Spinal cord (tissue), 10 donors: Measurements from ENCODE around the gene ITPK1. TPM values are rescaled to one million over a fixed set of nuclear protein-coding genes. Genes with fewer than 3 reads are reported as not detected.

Source experiments
- DNase-seq, 6 donors: peaks; one replicate each; pipeline versions ENCODE4 v3.0.0 to v3.0.0-alpha.2; 2013 to 2015; ENCODE audit warnings: low spot score in 6 of 6, low read depth in 4 of 6
- H3K27ac ChIP-seq: one replicate; pipeline ENCODE4 v1.5.1; 2013; ENCODE audit warnings: low read depth, low read length, control low read depth
- H3K27me3 ChIP-seq: one replicate; pipeline ENCODE4 v1.6.1; 2013; ENCODE audit warnings: low read length; ENCODE audit not compliant: control insufficient read depth, insufficient read depth
- H3K36me3 ChIP-seq: one replicate; pipeline ENCODE4 v1.6.1; 2013; ENCODE audit warnings: low read length; ENCODE audit not compliant: control insufficient read depth, insufficient read depth
- H3K4me1 ChIP-seq: one replicate; pipeline ENCODE4 v1.6.1; 2013; ENCODE audit warnings: low read length; ENCODE audit not compliant: control insufficient read depth, insufficient read depth
- H3K4me3 ChIP-seq: one replicate; pipeline ENCODE4 v1.5.1; 2013; ENCODE audit warnings: low read depth, low read length, control low read depth
- H3K9me3 ChIP-seq: one replicate; pipeline ENCODE4 v1.6.1; 2013; ENCODE audit warnings: low read length; ENCODE audit not compliant: control insufficient read depth, insufficient read depth
- WGBS: methylation state at CpG from one replicate; pipeline ENCODE4 v1.1.5; 2013; ENCODE audit warnings: missing lambda C conversion rate; ENCODE audit not compliant: insufficient coverage; 5-methylcytosine and 5-hydroxymethylcytosine counted together
- polyA plus RNA-seq, 2 donors: library from polyadenylated mRNA; unstranded; fragments of 120-200 nt; gene quantifications; one replicate each; pipeline ENCODE4 v1.2.1, GENCODE V29; 2013; ENCODE audit not compliant: insufficient read length in 2 of 2
- total RNA-seq, 2 donors: library from RNA; depleted of rRNA in 1 of 2; stranded (reverse); fragments of 120-200 nt in 1 of 2; fragments of >200 nt in 1 of 2; gene quantifications; one replicate each; pipeline versions ENCODE4 v1.2.3 to v1.2.4, GENCODE V29; 2013 to 2014
- donor health status: healthy.

The ITPK1 gene
- total and polyA plus RNA-seq, 4 donors = 33.8 to 147 (median 83.3) TPM

DNA sequence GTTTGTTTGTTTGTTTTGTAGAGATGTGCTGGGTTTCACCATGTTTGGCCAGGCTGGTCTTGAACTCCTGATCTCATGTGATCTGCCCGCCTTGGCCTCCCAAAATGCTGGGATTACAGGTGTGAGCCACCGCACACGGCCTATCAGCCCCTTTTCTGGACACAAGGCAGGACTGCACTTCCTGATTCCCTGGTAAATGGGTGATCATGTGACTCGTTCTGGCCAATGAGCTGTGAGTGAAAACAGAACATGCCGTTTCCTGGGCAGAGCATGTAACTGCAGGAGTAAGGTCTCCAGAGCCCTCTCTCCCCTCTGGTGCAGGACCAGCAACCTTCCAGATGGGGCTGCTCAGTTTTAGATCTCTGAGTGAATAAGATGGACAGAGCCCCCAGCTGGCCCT, 92.7 kb downstream of the ITPK1 start:
- H3K4me1 ChIP-seq = peaks cover 51% of the 10 kb centered on the region
- WGBS = 84% methylated on average over 5 of the region's 5 CpGs
- no peak overlapping the region for H3K4me3 ChIP-seq
- H3K27me3 ChIP-seq = no peaks in the 10 kb centered on the region
- H3K9me3 ChIP-seq = no peaks in the 10 kb centered on the region
- no peak overlapping the region for H3K27ac ChIP-seq
- peak in 1 of 6 donors; percentile 36 for DNase-seq
- H3K36me3 ChIP-seq = peaks cover 5% of the 10 kb centered on the region

DNA sequence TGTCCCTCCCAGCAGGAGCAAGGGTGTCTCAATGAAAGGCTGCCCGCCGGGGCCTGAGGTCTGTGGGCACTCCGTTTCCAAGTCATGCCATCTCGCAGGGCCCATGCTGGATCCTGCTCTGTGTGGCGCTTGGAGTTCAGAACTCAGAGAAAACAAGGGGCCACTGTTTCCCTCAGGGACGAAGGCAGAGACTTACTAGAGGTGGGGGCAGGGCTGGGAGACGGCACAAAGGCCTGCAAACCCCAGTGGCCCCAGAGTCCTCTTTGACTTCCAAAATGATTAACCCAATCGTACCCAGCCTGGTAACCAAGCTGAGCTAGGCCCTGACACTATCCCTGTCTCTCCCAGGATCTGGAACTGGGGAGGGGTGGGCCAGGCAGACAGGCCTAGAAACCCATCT, 95.8 kb downstream of the ITPK1 start:
- DNase-seq = peak in 3 of 6 donors; percentile 57 to 87 (median 82)
- no peak overlapping the region for H3K4me3 ChIP-seq
- H3K27me3 ChIP-seq = no peaks in the 10 kb centered on the region
- H3K36me3 ChIP-seq = peaks cover 21% of the 10 kb centered on the region
- WGBS = 33% methylated on average over 7 of the region's 8 CpGs
- H3K9me3 ChIP-seq = no peaks in the 10 kb centered on the region
- H3K4me1 ChIP-seq = peaks cover 74% of the 10 kb centered on the region
- peak overlapping the region; percentile 87 for H3K27ac ChIP-seq

DNA sequence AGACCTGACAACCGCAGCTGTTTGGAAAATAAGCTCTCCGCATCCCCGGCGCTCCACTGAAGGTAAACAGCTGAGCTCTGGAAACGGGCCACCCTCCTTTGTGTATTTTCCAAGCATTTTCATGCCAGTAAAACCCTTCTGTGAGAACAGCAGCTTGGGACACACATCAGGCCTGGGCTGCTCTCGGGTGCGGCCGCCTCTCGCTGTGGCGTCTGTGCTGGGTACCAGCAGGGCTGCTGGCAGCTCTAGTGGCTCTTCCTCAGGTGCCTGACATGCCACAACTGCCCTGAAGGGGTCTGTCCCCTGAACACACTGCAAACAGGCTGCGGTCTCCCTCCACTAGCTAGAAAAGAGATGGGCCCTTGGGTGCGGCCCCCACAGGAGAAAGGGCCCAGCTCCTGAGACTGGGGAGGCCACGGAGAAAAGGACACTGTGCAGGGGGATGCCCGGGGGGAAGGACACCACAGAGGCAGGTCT, 96.3 kb downstream of the ITPK1 start:
- WGBS = 21% methylated on average over 14 of the region's 14 CpGs
- H3K27ac ChIP-seq = peak overlapping the region; percentile 87
- H3K36me3 ChIP-seq = peaks cover 25% of the 10 kb centered on the region
- peak in 2 of 6 donors; percentile 79 for DNase-seq
- H3K4me1 ChIP-seq = peaks cover 74% of the 10 kb centered on the region
- H3K27me3 ChIP-seq = no peaks in the 10 kb centered on the region
- H3K4me3 ChIP-seq = no peak overlapping the region
- no peaks in the 10 kb centered on the region for H3K9me3 ChIP-seq

DNA sequence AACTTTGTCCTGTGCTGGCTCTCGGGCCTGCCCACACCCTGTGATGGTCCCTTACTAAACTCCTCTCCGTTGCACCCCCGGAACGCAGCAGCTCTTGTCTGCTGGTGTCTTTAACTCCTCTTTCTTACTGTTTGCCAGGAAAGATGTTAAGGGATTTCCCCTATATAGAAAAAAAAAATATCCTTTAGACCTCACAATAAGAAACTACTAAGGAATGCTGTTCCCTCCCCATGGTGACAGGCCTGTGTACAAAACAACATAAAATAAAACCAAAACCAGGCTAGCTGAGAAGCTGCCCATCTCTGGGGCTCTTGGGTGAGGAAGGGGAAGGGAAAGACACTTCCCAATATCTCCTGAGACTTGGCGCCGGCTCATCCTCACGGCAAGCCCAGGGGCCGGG, 97.4 kb downstream of the ITPK1 start:
- Histone ChIP-seq H3K4me3 (no peak overlapping the region), H3K36me3 (peaks cover 23% of the 10 kb centered on the region), H3K9me3 (no peaks in the 10 kb centered on the region), H3K27ac (peak overlapping the region; percentile 87), H3K4me1 (peaks cover 79% of the 10 kb centered on the region), H3K27me3 (no peaks in the 10 kb centered on the region)
- no peak for DNase-seq
- WGBS = 81% methylated on average over 3 of the region's 8 CpGs

DNA sequence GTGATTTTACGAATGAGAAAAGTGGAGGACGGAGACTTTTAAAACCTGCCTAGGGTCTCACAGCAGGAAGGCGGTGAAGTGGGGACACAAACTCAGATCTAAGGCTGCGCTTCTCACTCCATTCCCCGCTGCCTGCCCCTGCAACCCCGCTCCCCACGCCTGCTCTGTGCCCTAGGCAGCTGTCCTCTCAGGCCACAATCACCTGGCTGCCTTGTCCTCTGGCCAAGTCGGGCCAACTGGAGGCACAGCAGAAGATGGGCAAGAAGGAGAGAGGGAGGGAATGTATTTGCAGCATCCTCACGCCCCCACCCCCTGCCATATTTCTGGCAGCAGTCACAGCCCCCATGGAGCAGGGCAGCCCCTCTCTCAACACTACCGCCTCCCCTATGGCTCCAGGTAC, 97.8 kb downstream of the ITPK1 start:
- Histone ChIP-seq H3K9me3 (no peaks in the 10 kb centered on the region), H3K36me3 (peaks cover 25% of the 10 kb centered on the region), H3K27me3 (no peaks in the 10 kb centered on the region), H3K27ac (peak overlapping the region; percentile 87), H3K4me1 (peaks cover 83% of the 10 kb centered on the region), H3K4me3 (no peak overlapping the region)
- WGBS = 78% methylated on average over 4 of the region's 10 CpGs
- no peak for DNase-seq

DNA sequence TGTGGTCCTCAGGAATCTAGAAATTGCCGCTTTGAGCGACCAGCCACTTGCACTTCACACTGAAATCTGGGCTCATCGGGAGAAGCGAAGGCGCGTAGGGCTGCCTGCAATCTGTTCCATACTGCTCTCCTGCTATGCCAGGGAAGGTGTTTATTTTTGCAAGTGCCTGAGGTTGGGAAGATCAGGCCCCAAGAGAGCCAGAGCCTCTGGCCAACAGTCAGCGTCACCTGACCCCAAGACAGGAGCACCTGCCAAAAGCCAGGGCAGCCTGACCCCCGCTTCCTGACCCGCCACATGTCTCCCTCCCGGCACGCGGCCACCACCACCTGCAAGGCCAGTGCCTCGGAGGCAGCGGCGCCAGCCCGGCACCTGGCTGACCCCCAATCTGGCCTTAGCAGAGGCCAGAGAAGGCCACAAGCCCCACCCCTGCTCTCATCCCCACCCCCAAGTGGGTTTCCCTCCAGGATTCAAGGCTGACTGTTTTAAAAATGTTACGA, 98.4 kb downstream of the ITPK1 start:
- Histone ChIP-seq H3K4me3 (no peak overlapping the region), H3K27me3 (no peaks in the 10 kb centered on the region), H3K4me1 (peaks cover 89% of the 10 kb centered on the region), H3K9me3 (no peaks in the 10 kb centered on the region), H3K36me3 (peaks cover 26% of the 10 kb centered on the region), H3K27ac (no peak overlapping the region)
- DNase-seq = peak in 1 of 6 donors; percentile 61
- WGBS = 72% methylated on average over 16 of the region's 17 CpGs

DNA sequence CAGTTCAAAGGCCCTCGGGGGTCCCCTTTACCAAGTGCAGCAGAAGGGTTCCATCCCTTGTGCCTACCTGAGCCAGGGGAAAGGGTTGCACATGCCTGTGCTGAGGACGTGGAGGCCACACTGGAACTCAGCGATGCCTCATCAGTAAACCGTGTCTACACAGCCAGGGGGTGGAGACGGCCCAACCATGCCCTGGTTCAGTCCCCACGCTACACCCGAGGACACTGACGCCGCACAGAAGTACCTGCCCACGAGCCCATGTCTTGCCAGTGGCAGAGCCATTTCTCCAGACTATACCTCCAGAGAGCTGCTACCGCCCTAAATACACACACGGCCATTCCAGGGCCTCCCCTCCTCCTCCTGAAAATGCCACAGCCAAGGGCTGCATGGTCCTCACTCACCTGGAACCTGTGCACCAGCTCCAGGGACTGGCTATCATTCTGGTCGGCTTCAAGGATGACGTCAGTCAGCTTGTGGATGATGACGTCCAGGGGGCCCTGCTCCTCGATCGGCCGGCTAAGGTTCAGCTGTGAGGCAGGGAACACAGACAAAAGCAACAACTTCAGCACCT, 99.4 kb downstream of the ITPK1 start:
- H3K27ac ChIP-seq = no peak overlapping the region
- WGBS = 95% methylated on average over 15 of the region's 18 CpGs
- H3K4me3 ChIP-seq = no peak overlapping the region
- no peaks in the 10 kb centered on the region for H3K9me3 ChIP-seq
- peaks cover 96% of the 10 kb centered on the region for H3K4me1 ChIP-seq
- H3K27me3 ChIP-seq = no peaks in the 10 kb centered on the region
- H3K36me3 ChIP-seq = peaks cover 29% of the 10 kb centered on the region
- no peak for DNase-seq

DNA sequence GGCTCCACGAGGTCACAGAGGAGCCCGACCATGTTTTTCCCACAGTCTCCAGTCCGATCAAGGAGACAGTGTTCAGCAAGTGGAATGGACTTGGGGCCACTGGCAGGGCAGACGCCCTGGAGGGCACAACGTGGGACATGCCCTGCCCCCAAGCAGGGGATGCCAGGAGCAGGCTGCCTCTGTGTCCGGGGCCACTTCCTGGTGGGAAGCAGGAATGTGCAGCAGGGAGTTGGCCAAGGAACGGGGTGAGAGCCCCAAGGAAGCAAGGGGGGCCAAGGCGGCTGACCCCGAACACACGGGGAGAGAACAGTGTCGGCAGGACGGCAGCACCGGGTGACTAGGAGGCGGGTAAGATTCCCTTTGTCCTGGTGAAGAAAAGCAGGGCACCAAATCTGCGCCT, 100.2 kb downstream of the ITPK1 start:
- WGBS = 79% methylated on average over 12 of the region's 15 CpGs
- no peaks in the 10 kb centered on the region for H3K9me3 ChIP-seq
- DNase-seq = no peak
- H3K4me1 ChIP-seq = peaks cover 99% of the 10 kb centered on the region
- H3K27ac ChIP-seq = no peak overlapping the region
- H3K36me3 ChIP-seq = peaks cover 32% of the 10 kb centered on the region
- no peak overlapping the region for H3K4me3 ChIP-seq
- H3K27me3 ChIP-seq = no peaks in the 10 kb centered on the region

DNA sequence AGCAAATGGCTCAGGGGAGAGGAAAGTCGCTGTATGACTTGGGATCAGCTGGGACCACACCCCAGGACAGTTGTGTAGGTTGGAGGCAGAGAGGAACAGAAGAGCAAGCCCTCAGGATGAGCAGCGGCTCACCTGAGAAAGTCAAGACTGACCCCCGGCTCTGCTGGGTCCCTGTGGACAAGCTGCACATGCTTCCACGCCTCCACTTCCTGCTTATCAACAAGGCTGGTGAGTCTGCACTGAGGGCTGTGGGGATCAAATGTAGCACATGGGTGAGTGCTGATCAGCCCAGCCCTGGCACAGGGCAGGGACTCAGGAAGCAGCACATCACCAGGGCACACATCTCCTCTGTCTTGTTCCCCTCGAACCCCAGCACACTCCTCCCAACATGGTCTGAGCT, 100.7 kb downstream of the ITPK1 start:
- Histone ChIP-seq H3K27ac (no peak overlapping the region), H3K4me1 (peaks cover 99% of the 10 kb centered on the region), H3K9me3 (no peaks in the 10 kb centered on the region), H3K27me3 (no peaks in the 10 kb centered on the region), H3K36me3 (peaks cover 32% of the 10 kb centered on the region), H3K4me3 (no peak overlapping the region)
- WGBS = 92% methylated on average over 5 of the region's 5 CpGs
- no peak for DNase-seq
